Measurements from ENCODE around the gene RBM12.

Gene RBM12

GRCh38 chr20:35616465-35617396 is 48.0 kb downstream of the RBM12 start:
- H3K4me2 ChIP-seq (ENCODE audit: low read length): peak overlapping the region; percentile 85
- H3K9ac ChIP-seq (ENCODE audit: low read depth, low read length): peak overlapping the region; percentile 71
- H3K4me1 ChIP-seq (ENCODE audit: control insufficient read depth, insufficient read depth, low read length): peaks cover 33% of the 10 kb centered on the region
- no peaks in the 10 kb centered on the region for H3K9me3 ChIP-seq (replicated peaks; ENCODE audit: low read length)
- H3K27me3 ChIP-seq (ENCODE audit: control insufficient read depth, insufficient read depth, low read length): no peaks in the 10 kb centered on the region
- peaks cover 11% of the 10 kb centered on the region for H3K36me3 ChIP-seq (ENCODE audit: insufficient read depth, low read length)
- H3K4me3 ChIP-seq (ENCODE audit: low read length): peak overlapping the region; percentile 67

- Histone ChIP-seq H3K27me3 (ENCODE audit: control insufficient read depth, insufficient read depth, low read length) (no peaks in the 10 kb centered on the region), H3K9ac (ENCODE audit: low read depth, low read length) (peak within 1 kb of the TSS; percentile 80), H3K9me3 (replicated peaks; ENCODE audit: low read length) (no peaks in the 10 kb centered on the region), H3K4me3 (ENCODE audit: low read length) (peak within 1 kb of the TSS; percentile 73), H3K4me2 (ENCODE audit: low read length) (peak within 1 kb of the TSS; percentile 94), H3K4me1 (ENCODE audit: control insufficient read depth, insufficient read depth, low read length) (peaks cover 33% of the 10 kb centered on the region), H3K36me3 (ENCODE audit: insufficient read depth, low read length) (peaks cover 3% of the 10 kb centered on the region)
Observed at GRCh38 chr20:35615667-35616464, 48.8 kb downstream of the RBM12 start, which contains the start of gene SPAG4. TSS of gene SPAG4 (plus strand) at chr20:35615829. CDS start at chr20:35616004, 175 bp downstream.

DNA sequence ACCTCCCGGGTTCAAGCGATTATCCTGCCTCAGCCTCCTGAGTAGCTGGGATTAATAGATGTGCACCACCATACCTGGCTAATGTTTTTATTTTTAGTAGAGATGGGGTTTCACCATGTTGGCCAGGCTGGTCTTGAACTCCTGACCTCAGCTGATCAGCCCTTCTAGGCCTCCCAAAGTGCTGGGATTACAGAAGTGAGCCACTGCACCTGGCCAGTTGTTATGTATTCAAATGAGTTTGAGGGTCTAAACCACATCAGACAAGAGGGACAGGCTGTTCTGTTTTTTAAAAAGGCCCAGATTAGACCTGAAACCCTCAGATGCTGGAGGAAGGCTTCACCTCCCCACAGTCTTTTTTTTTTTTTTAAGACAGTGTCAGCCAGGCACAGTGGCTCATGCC is 53.2 kb downstream of the RBM12 start:
- peaks cover 14% of the 10 kb centered on the region for H3K4me1 ChIP-seq (ENCODE audit: control insufficient read depth, insufficient read depth, low read length)
- H3K4me3 ChIP-seq (ENCODE audit: low read length): no peak overlapping the region
- no peaks in the 10 kb centered on the region for H3K9me3 ChIP-seq (replicated peaks; ENCODE audit: low read length)
- no peak overlapping the region for H3K9ac ChIP-seq (ENCODE audit: low read depth, low read length)
- H3K36me3 ChIP-seq (ENCODE audit: insufficient read depth, low read length): no peaks in the 10 kb centered on the region
- H3K4me2 ChIP-seq (ENCODE audit: low read length): no peak overlapping the region
- H3K27me3 ChIP-seq (ENCODE audit: control insufficient read depth, insufficient read depth, low read length): no peaks in the 10 kb centered on the region

- Histone ChIP-seq H3K27me3 (ENCODE audit: control insufficient read depth, insufficient read depth, low read length) (no peaks in the 10 kb centered on the region), H3K4me1 (ENCODE audit: control insufficient read depth, insufficient read depth, low read length) (peaks cover 13% of the 10 kb centered on the region), H3K4me2 (ENCODE audit: low read length) (no peak overlapping the region), H3K4me3 (ENCODE audit: low read length) (no peak overlapping the region), H3K9me3 (replicated peaks; ENCODE audit: low read length) (no peaks in the 10 kb centered on the region), H3K36me3 (ENCODE audit: insufficient read depth, low read length) (no peaks in the 10 kb centered on the region), H3K9ac (ENCODE audit: low read depth, low read length) (no peak overlapping the region)
Observed at GRCh38 chr20:35610833-35611427, 53.8 kb downstream of the RBM12 start.

DNA sequence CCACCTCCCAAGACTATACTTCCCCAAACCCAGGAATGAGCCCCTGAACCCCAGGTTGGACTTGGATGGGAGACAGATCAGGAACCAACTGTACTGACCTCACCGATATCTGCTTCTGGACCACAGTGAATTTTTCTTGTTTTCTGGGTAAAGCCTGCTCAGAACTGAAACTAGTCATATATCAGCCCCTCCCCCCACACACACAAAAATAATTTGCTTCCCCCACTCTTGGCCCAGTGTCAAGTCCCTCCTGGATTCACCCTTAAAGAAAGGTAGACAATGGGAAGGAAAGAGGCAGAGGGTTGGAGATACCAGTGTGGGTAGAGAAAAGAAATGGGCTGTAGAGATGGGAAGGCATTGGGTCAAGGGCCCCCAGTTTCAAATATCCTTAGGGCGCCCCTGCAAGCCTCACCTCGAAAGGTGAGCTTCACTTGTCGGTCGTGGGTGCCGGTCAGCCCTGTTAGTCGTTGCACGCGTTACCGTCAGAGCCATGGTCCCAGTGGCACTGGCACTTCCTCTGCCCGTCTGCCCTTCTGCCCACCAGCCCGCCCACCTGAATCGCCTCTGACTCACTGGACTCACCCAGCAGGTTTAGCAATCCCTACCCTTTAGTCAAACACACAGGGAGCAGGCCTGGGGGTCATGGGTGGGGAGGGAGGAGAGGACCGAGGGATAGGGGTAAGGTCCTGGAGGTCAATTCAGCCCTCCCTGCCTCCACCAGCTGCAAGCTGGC is 57.5 kb downstream of the RBM12 start:
- Histone ChIP-seq H3K4me3 (ENCODE audit: low read length) (no peak overlapping the region), H3K9me3 (replicated peaks; ENCODE audit: low read length) (no peaks in the 10 kb centered on the region), H3K4me1 (ENCODE audit: control insufficient read depth, insufficient read depth, low read length) (peaks cover 7% of the 10 kb centered on the region), H3K27me3 (ENCODE audit: control insufficient read depth, insufficient read depth, low read length) (peaks cover 3% of the 10 kb centered on the region), H3K9ac (ENCODE audit: low read depth, low read length) (no peak overlapping the region), H3K4me2 (ENCODE audit: low read length) (no peak overlapping the region), H3K36me3 (ENCODE audit: insufficient read depth, low read length) (no peaks in the 10 kb centered on the region)

GRCh38 chr20:35606127-35606526 is 58.6 kb downstream of the RBM12 start:
- Histone ChIP-seq H3K4me3 (ENCODE audit: low read length) (no peak overlapping the region), H3K9me3 (replicated peaks; ENCODE audit: low read length) (no peaks in the 10 kb centered on the region), H3K4me1 (ENCODE audit: control insufficient read depth, insufficient read depth, low read length) (peaks cover 11% of the 10 kb centered on the region), H3K27me3 (ENCODE audit: control insufficient read depth, insufficient read depth, low read length) (peaks cover 9% of the 10 kb centered on the region), H3K36me3 (ENCODE audit: insufficient read depth, low read length) (no peaks in the 10 kb centered on the region), H3K9ac (ENCODE audit: low read depth, low read length) (no peak overlapping the region), H3K4me2 (ENCODE audit: low read length) (no peak overlapping the region)

DNA sequence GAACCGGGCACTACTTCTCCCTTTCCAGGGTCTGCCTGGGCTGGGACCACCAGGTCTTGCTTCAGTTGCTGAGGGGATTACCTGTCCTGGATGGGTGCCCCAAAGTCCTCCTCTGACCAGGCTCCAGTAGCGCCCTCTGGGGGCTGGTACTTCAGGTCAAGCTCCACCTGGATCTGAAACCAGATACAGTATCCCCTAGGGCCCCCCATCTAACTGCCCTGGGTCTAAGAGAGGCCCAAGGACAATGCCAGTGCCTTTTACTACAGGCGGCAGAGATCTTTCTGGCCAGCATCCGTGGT is 60.3 kb downstream of the RBM12 start:
- H3K9ac ChIP-seq (ENCODE audit: low read depth, low read length): no peak overlapping the region
- peaks cover 17% of the 10 kb centered on the region for H3K4me1 ChIP-seq (ENCODE audit: control insufficient read depth, insufficient read depth, low read length)
- no peaks in the 10 kb centered on the region for H3K9me3 ChIP-seq (replicated peaks; ENCODE audit: low read length)
- no peak overlapping the region for H3K4me3 ChIP-seq (ENCODE audit: low read length)
- H3K27me3 ChIP-seq (ENCODE audit: control insufficient read depth, insufficient read depth, low read length): peaks cover 24% of the 10 kb centered on the region
- no peak overlapping the region for H3K4me2 ChIP-seq (ENCODE audit: low read length)
- no peaks in the 10 kb centered on the region for H3K36me3 ChIP-seq (ENCODE audit: insufficient read depth, low read length)

DNA sequence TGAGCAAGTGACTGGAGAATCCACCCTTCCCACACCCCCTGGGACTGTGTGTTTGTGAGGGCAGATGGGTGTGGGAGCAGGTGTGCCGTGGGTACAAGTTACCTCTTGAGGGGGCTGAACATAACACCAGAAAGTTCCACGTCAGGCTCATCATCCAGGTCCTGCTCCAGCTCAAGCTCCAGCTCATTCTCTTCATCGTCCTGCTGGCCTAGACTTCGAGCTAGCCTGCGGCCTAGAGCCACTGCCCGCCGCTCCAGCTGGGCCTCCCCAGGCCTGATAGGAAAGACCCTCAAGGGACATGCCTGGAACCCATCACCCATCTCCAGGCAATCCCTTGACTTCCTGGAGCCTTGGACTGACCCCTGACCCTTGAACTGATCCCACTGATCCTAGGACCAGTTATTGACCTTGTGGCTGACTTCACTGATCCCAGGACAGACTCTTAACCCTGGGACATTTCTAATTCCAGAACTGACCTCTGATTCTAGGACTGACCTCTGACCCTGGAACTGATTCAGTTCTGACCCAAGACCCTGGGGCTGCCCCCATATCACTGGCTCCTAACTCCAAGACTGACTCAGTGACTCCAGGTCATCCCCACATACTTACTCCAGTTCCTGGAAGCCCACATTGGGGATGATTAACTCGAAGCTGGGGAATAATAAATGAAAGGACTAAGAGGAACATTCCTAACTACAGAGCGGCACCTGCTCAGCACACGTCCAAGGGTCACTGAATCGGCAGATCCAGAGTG is 60.8 kb downstream of the RBM12 start:
- no peaks in the 10 kb centered on the region for H3K36me3 ChIP-seq (ENCODE audit: insufficient read depth, low read length)
- H3K4me3 ChIP-seq (ENCODE audit: low read length): no peak overlapping the region
- H3K9ac ChIP-seq (ENCODE audit: low read depth, low read length): no peak overlapping the region
- no peaks in the 10 kb centered on the region for H3K9me3 ChIP-seq (replicated peaks; ENCODE audit: low read length)
- H3K4me2 ChIP-seq (ENCODE audit: low read length): no peak overlapping the region
- peaks cover 29% of the 10 kb centered on the region for H3K27me3 ChIP-seq (ENCODE audit: control insufficient read depth, insufficient read depth, low read length)
- peaks cover 17% of the 10 kb centered on the region for H3K4me1 ChIP-seq (ENCODE audit: control insufficient read depth, insufficient read depth, low read length)

- Histone ChIP-seq H3K36me3 (ENCODE audit: insufficient read depth, low read length) (no peaks in the 10 kb centered on the region), H3K9ac (ENCODE audit: low read depth, low read length) (no peak overlapping the region), H3K9me3 (replicated peaks; ENCODE audit: low read length) (no peaks in the 10 kb centered on the region), H3K4me2 (ENCODE audit: low read length) (no peak overlapping the region), H3K4me3 (ENCODE audit: low read length) (no peak overlapping the region), H3K4me1 (ENCODE audit: control insufficient read depth, insufficient read depth, low read length) (peaks cover 17% of the 10 kb centered on the region), H3K27me3 (ENCODE audit: control insufficient read depth, insufficient read depth, low read length) (peaks cover 38% of the 10 kb centered on the region)
Observed at GRCh38 chr20:35602851-35603495, 61.7 kb downstream of the RBM12 start.

DNA sequence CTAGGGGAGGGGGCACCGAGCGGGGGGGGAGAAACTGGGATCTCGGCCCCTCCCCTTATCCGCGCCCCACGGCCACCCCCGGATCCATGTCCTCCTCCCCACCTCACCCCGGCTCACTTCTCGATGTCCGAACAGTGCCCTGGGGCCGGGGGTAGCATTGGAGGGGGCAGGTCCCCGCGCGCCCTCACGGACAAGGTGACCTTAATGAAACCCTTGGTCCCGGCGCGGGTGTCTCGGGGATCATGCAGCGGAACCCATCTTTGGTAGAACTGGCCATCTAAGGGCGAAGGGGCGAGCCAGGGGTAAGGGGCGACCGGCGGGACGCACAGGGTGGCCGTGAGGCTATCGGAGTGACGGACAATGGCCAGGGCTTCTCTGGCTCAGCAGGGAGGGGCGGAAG is 62.7 kb downstream of the RBM12 start:
- Histone ChIP-seq H3K4me2 (ENCODE audit: low read length) (peak overlapping the region; percentile 95), H3K4me1 (ENCODE audit: control insufficient read depth, insufficient read depth, low read length) (peaks cover 12% of the 10 kb centered on the region), H3K27me3 (ENCODE audit: control insufficient read depth, insufficient read depth, low read length) (peaks cover 44% of the 10 kb centered on the region), H3K9me3 (replicated peaks; ENCODE audit: low read length) (no peaks in the 10 kb centered on the region), H3K9ac (ENCODE audit: low read depth, low read length) (no peak overlapping the region), H3K36me3 (ENCODE audit: insufficient read depth, low read length) (no peaks in the 10 kb centered on the region), H3K4me3 (ENCODE audit: low read length) (peak overlapping the region; percentile 66)
